ENCODE data around the gene NMRK2. TPM values are rescaled to one million over a fixed set of nuclear protein-coding genes. Genes with fewer than 3 reads are reported as not detected.
"Not testable (repeated sequence)": the region's sequence is repeated elsewhere in the genome, so short reads cannot be mapped to it uniquely, and the experiment has no call there.

NMRK2 gene
- polyA plus RNA-seq (ENCODE audit: low read depth in 6 of 6): not detected

GRCh38 chr19:3932931-3933810, at the start of gene NMRK2:
Gene NMRK2, plus strand, starts transcription at chr19:3933069. Its CDS starts 603 bp downstream, at chr19:3933672.
- Mint-ChIP-seq H3K36me3 (no peaks in the 10 kb centered on the region), H3K4me3 (peak within 1 kb of the TSS in 2 of 8 donors; percentile 61 to 63), H3K4me1 (peaks cover 0 to 6% (median 3%) of the 10 kb centered on the region in 3 donors), H3K27me3 (peaks cover 0 to 29% (median 9%) of the 10 kb centered on the region in 3 donors), H3K9me3 (no peaks in the 10 kb centered on the region), H3K27ac (no peak within 1 kb of the TSS)
- ATAC-seq (ENCODE audit: low read depth in 2 of 2) (no peak), DNase-seq (no peak)

GRCh38 chr19:3890591-3890990, 42.3 kb upstream of the NMRK2 start:
- H3K36me3 Mint-ChIP-seq: no peaks in the 10 kb centered on the region
- DNase-seq: no peak
- peaks cover 0 to 9% (median 5%) of the 10 kb centered on the region in 3 donors for H3K27me3 Mint-ChIP-seq
- no peak overlapping the region for H3K27ac Mint-ChIP-seq
- H3K4me3 Mint-ChIP-seq: no peak overlapping the region
- ATAC-seq (ENCODE audit: low read depth in 2 of 2): no peak
- H3K4me1 Mint-ChIP-seq: no peaks in the 10 kb centered on the region
- peaks cover 0 to 2% (median 0%) of the 10 kb centered on the region in 7 donors for H3K9me3 Mint-ChIP-seq

- H3K9me3 Mint-ChIP-seq: peaks cover 0 to 7% (median 3%) of the 10 kb centered on the region in 7 donors
- no peaks in the 10 kb centered on the region for H3K36me3 Mint-ChIP-seq
- H3K27me3 Mint-ChIP-seq: peaks cover 0 to 12% (median 5%) of the 10 kb centered on the region in 3 donors
- no peak overlapping the region for H3K27ac Mint-ChIP-seq
- H3K4me3 Mint-ChIP-seq: peak overlapping the region in 1 of 8 donors; percentile 15
- H3K4me1 Mint-ChIP-seq: no peaks in the 10 kb centered on the region
- DNase-seq (no peak), ATAC-seq (ENCODE audit: low read depth in 2 of 2) (no peak)
Observed at GRCh38 chr19:3893509-3894179, 39.2 kb upstream of the NMRK2 start.

- H3K27me3 Mint-ChIP-seq: peaks cover 0 to 12% (median 8%) of the 10 kb centered on the region in 3 donors
- H3K4me3 Mint-ChIP-seq; ATAC-seq (ENCODE audit: low read depth in 2 of 2); H3K36me3 Mint-ChIP-seq; H3K27ac Mint-ChIP-seq; H3K4me1 Mint-ChIP-seq; DNase-seq: not testable (repeated sequence)
- peaks cover 0 to 11% (median 4%) of the 10 kb centered on the region in 7 donors for H3K9me3 Mint-ChIP-seq
Observed at GRCh38 chr19:3894959-3895358, 37.9 kb upstream of the NMRK2 start.

- peaks cover 0 to 11% (median 4%) of the 10 kb centered on the region in 7 donors for H3K9me3 Mint-ChIP-seq
- no peaks in the 10 kb centered on the region for H3K4me1 Mint-ChIP-seq
- ATAC-seq (ENCODE audit: low read depth in 2 of 2) (no peak), DNase-seq (no peak)
- no peaks in the 10 kb centered on the region for H3K36me3 Mint-ChIP-seq
- H3K27ac Mint-ChIP-seq: no peak overlapping the region
- H3K27me3 Mint-ChIP-seq: peaks cover 8 to 12% (median 8%) of the 10 kb centered on the region in 3 donors
- no peak overlapping the region for H3K4me3 Mint-ChIP-seq
Observed at GRCh38 chr19:3895788-3896187, 37.1 kb upstream of the NMRK2 start.

GRCh38 chr19:3897936-3898335, 34.9 kb upstream of the NMRK2 start:
- ATAC-seq (ENCODE audit: low read depth in 2 of 2) (no peak), DNase-seq (no peak)
- Mint-ChIP-seq H3K4me1 (no peaks in the 10 kb centered on the region), H3K9me3 (peaks cover 0 to 11% (median 4%) of the 10 kb centered on the region in 7 donors), H3K27me3 (peaks cover 8 to 15% (median 13%) of the 10 kb centered on the region in 3 donors), H3K4me3 (no peak overlapping the region), H3K36me3 (no peaks in the 10 kb centered on the region), H3K27ac (peak overlapping the region in 2 of 6 donors; percentile 42 to 64)

- H3K4me1 Mint-ChIP-seq: no peaks in the 10 kb centered on the region
- peaks cover 8 to 16% (median 15%) of the 10 kb centered on the region in 3 donors for H3K27me3 Mint-ChIP-seq
- H3K4me3 Mint-ChIP-seq: no peak overlapping the region
- H3K27ac Mint-ChIP-seq: peak overlapping the region in 2 of 6 donors; percentile 42 to 64
- ATAC-seq (ENCODE audit: low read depth in 2 of 2): no peak
- no peak for DNase-seq
- H3K9me3 Mint-ChIP-seq: peaks cover 0 to 11% (median 4%) of the 10 kb centered on the region in 7 donors
- H3K36me3 Mint-ChIP-seq: no peaks in the 10 kb centered on the region
Observed at GRCh38 chr19:3898426-3898825, 34.4 kb upstream of the NMRK2 start.

- ATAC-seq (ENCODE audit: low read depth in 2 of 2) (no peak), DNase-seq (no peak)
- H3K36me3 Mint-ChIP-seq: no peaks in the 10 kb centered on the region
- no peak overlapping the region for H3K27ac Mint-ChIP-seq
- H3K27me3 Mint-ChIP-seq: peaks cover 8 to 16% (median 15%) of the 10 kb centered on the region in 3 donors
- H3K9me3 Mint-ChIP-seq: peaks cover 0 to 11% (median 6%) of the 10 kb centered on the region in 7 donors
- H3K4me3 Mint-ChIP-seq: peak overlapping the region in 1 of 8 donors; percentile 54
- no peaks in the 10 kb centered on the region for H3K4me1 Mint-ChIP-seq
Observed at GRCh38 chr19:3899531-3900294, 33.2 kb upstream of the NMRK2 start.

GRCh38 chr19:3902317-3902973, 30.4 kb upstream of the NMRK2 start:
- no peak for DNase-seq
- H3K4me3 Mint-ChIP-seq: no peak overlapping the region
- H3K9me3 Mint-ChIP-seq: peaks cover 0 to 11% (median 6%) of the 10 kb centered on the region in 7 donors
- ATAC-seq (ENCODE audit: low read depth in 2 of 2): no peak
- no peaks in the 10 kb centered on the region for H3K36me3 Mint-ChIP-seq
- no peak overlapping the region for H3K27ac Mint-ChIP-seq
- no peaks in the 10 kb centered on the region for H3K4me1 Mint-ChIP-seq
- H3K27me3 Mint-ChIP-seq: peaks cover 7 to 19% (median 12%) of the 10 kb centered on the region in 3 donors

GRCh38 chr19:3904233-3904632, 28.6 kb upstream of the NMRK2 start:
- Mint-ChIP-seq H3K27ac (no peak overlapping the region), H3K4me1 (no peaks in the 10 kb centered on the region), H3K36me3 (no peaks in the 10 kb centered on the region), H3K9me3 (peaks cover 0 to 6% (median 0%) of the 10 kb centered on the region in 7 donors), H3K27me3 (peaks cover 4 to 22% (median 14%) of the 10 kb centered on the region in 3 donors), H3K4me3 (no peak overlapping the region)
- ATAC-seq (ENCODE audit: low read depth in 2 of 2) (no peak), DNase-seq (no peak)

GRCh38 chr19:3907626-3908265, 25.1 kb upstream of the NMRK2 start:
- DNase-seq: no peak
- peak overlapping the region in 1 of 8 donors; percentile 3 for H3K4me3 Mint-ChIP-seq
- no peaks in the 10 kb centered on the region for H3K36me3 Mint-ChIP-seq
- H3K9me3 Mint-ChIP-seq: peaks cover 0 to 14% (median 10%) of the 10 kb centered on the region in 7 donors
- ATAC-seq (ENCODE audit: low read depth in 2 of 2): no peak
- H3K27me3 Mint-ChIP-seq: peaks cover 4 to 10% (median 8%) of the 10 kb centered on the region in 3 donors
- H3K4me1 Mint-ChIP-seq: no peaks in the 10 kb centered on the region
- no peak overlapping the region for H3K27ac Mint-ChIP-seq

- no peaks in the 10 kb centered on the region for H3K4me1 Mint-ChIP-seq
- no peak overlapping the region for H3K27ac Mint-ChIP-seq
- ATAC-seq (ENCODE audit: low read depth in 2 of 2) (no peak), DNase-seq (no peak)
- no peak overlapping the region for H3K4me3 Mint-ChIP-seq
- peaks cover 4 to 8% (median 6%) of the 10 kb centered on the region in 3 donors for H3K27me3 Mint-ChIP-seq
- H3K9me3 Mint-ChIP-seq: peaks cover 0 to 14% (median 10%) of the 10 kb centered on the region in 7 donors
- no peaks in the 10 kb centered on the region for H3K36me3 Mint-ChIP-seq
Observed at GRCh38 chr19:3908266-3909054, 24.4 kb upstream of the NMRK2 start.

Measured in naive B cell (primary cell).